CD14-positive monocyte (primary cell): ENCODE data around the gene MACF1. TPM values are rescaled to one million over a fixed set of nuclear protein-coding genes. Genes with fewer than 3 reads are reported as not detected.

Source experiments
- DNase-seq, 3 donors: peaks; one replicate each; pipeline ENCODE4 v3.0.0-alpha.2; 2011 to 2022
- H2AFZ ChIP-seq: 2 replicates; pipeline ENCODE4 v1.6.0; 2012; ENCODE audit warnings: mild to moderate bottlenecking, low read depth, low read length, inconsistent platforms; ENCODE audit not compliant: insufficient read depth, poor library complexity, severe bottlenecking
- H3K27ac ChIP-seq, 2 donors: 1 replicate in 1 of 2; 2 replicates in 1 of 2; pipeline ENCODE4 v1.5.1; 2012 to 2013; ENCODE audit warnings: low read length in 2 of 2, control low read depth in 1 of 2, inconsistent platforms in 1 of 2, low read depth in 1 of 2, mild to moderate bottlenecking in 1 of 2
- H3K27me3 ChIP-seq, 2 donors: one replicate each; pipeline versions ENCODE4 v1.6.0 to v1.6.1; 2011 to 2013; ENCODE audit warnings: low read length in 2 of 2; ENCODE audit not compliant: control insufficient read depth in 2 of 2, insufficient read depth in 2 of 2
- H3K36me3 ChIP-seq, 2 donors: replicated peaks in 1 of 2; 1 replicate in 1 of 2; 2 replicates in 1 of 2; pipeline versions ENCODE4 v1.5.1 to v1.6.1; 2012 to 2013; ENCODE audit warnings: low read length in 2 of 2, control low read depth in 1 of 2, inconsistent platforms in 1 of 2, mild to moderate bottlenecking in 1 of 2; ENCODE audit not compliant: insufficient read depth in 2 of 2, control insufficient read depth in 1 of 2
- H3K4me1 ChIP-seq, 2 donors: 1 replicate in 1 of 2; 2 replicates in 1 of 2; pipeline versions ENCODE4 v1.5.1 to v1.6.1; 2012 to 2013; ENCODE audit warnings: low read length in 2 of 2, control low read depth in 1 of 2, inconsistent platforms in 1 of 2, mild to moderate bottlenecking in 1 of 2, moderate library complexity in 1 of 2; ENCODE audit not compliant: insufficient read depth in 2 of 2, control insufficient read depth in 1 of 2
- H3K4me2 ChIP-seq: replicated peaks from 2 replicates; pipeline ENCODE3; 2012; ENCODE audit warnings: low read length, moderate library complexity, mild to moderate bottlenecking; ENCODE audit not compliant: poor library complexity, severe bottlenecking; ENCODE audit errors: extremely low read depth
- H3K4me3 ChIP-seq, 3 experiments: fragments of 200-600 bp in 1 of 3; sonication (generic) in 1 of 3; replicated peaks in 1 of 3; 1 replicate in 2 of 3; 2 replicates in 1 of 3; pipeline ENCODE4 v1.5.1; 2011 to 2013; ENCODE audit warnings: low read length in 3 of 3, mild to moderate bottlenecking in 3 of 3, control low read depth in 2 of 3, low read depth in 2 of 3, inconsistent platforms in 1 of 3, moderate library complexity in 1 of 3
- H3K79me2 ChIP-seq: 2 replicates; pipeline ENCODE4 v1.6.0; 2012; ENCODE audit warnings: mild to moderate bottlenecking, control low read depth, inconsistent platforms, low read length, moderate library complexity; ENCODE audit not compliant: insufficient read depth
- H3K9ac ChIP-seq: 2 replicates; pipeline ENCODE4 v1.6.0; 2017; ENCODE audit warnings: low read length, mild to moderate bottlenecking; ENCODE audit not compliant: insufficient read depth, poor library complexity, severe bottlenecking
- H3K9me3 ChIP-seq, 2 donors: replicated peaks in 1 of 2; 1 replicate in 1 of 2; 2 replicates in 1 of 2; pipeline versions ENCODE4 v1.5.1 to v1.6.1; 2012 to 2013; ENCODE audit warnings: low read length in 2 of 2, control low read depth in 1 of 2; ENCODE audit not compliant: control insufficient read depth in 1 of 2, insufficient read depth in 1 of 2
- H4K20me1 ChIP-seq: 2 replicates; pipeline ENCODE4 v1.6.0; 2012; ENCODE audit warnings: mild to moderate bottlenecking, low read length, control low read depth, moderate library complexity; ENCODE audit not compliant: insufficient read depth
- H3K27ac Mint-ChIP-seq, 7 donors: one replicate each; pipeline ENCODE4 v1.8.0; 2020; ENCODE audit warnings: mild to moderate bottlenecking in 7 of 7, mixed read lengths in 7 of 7, moderate library complexity in 6 of 7, inconsistent platforms in 2 of 7
- H3K27me3 Mint-ChIP-seq, 3 donors: one replicate each; pipeline ENCODE4 v1.8.0; 2021 to 2022; ENCODE audit warnings: low read depth in 3 of 3, mild to moderate bottlenecking in 3 of 3, mixed read lengths in 3 of 3, moderate library complexity in 3 of 3, inconsistent platforms in 1 of 3
- H3K36me3 Mint-ChIP-seq, 2 donors: one replicate each; pipeline ENCODE4 v1.8.0; 2020; ENCODE audit warnings: mixed read lengths in 2 of 2, inconsistent platforms in 1 of 2, mild to moderate bottlenecking in 1 of 2
- H3K4me1 Mint-ChIP-seq: one replicate; pipeline ENCODE4 v1.8.0; 2020; ENCODE audit warnings: mild to moderate bottlenecking, mixed read lengths
- H3K4me3 Mint-ChIP-seq, 2 donors: one replicate each; pipeline ENCODE4 v1.8.0; 2020; ENCODE audit warnings: mild to moderate bottlenecking in 2 of 2, mixed read lengths in 2 of 2, moderate library complexity in 1 of 2
- H3K9me3 Mint-ChIP-seq, 7 donors: one replicate each; pipeline ENCODE4 v1.8.0; 2020 to 2022; ENCODE audit warnings: mixed read lengths in 7 of 7, mild to moderate bottlenecking in 6 of 7, moderate library complexity in 6 of 7, inconsistent platforms in 2 of 7
- CTCF ChIP-seq: fragments of 200-600 bp; IDR thresholded peaks from one replicate; pipeline ENCODE4 v1.8.0; 2022; ENCODE audit warnings: antibody characterized with exemption, mild to moderate bottlenecking
- WGBS: methylation state at CpG from one replicate; pipeline ENCODE4 v1.1.5; 2013; ENCODE audit warnings: missing lambda C conversion rate; ENCODE audit not compliant: insufficient coverage; 5-methylcytosine and 5-hydroxymethylcytosine counted together
- intact Hi-C, 2 donors: fragments of 100-400 bp; cut with micrococcal nuclease; formaldehyde crosslinking; loops; one replicate each; pipeline versions ENCODE4 v1.15.0 to v1.15.1; 2023
- polyA plus RNA-seq, 3 donors: library from polyadenylated mRNA; depleted of rRNA in 1 of 3; unstranded in 2 of 3; stranded (reverse) in 1 of 3; fragments of 300-500 nt in 2 of 3; fragments of >200 nt in 1 of 3; fragmentation: Illumina TruSeq in 2 of 3; gene quantifications; 1 replicate in 2 of 3; 2 replicates in 1 of 3; pipeline ENCODE4 v1.2.3, GENCODE V29; 2012 to 2021

The MACF1 gene
- polyA plus RNA-seq, 3 donors = 3.4 to 36.8 (median 4.5) TPM

GRCh38 chr1:39230261-39231190 is 26.0 kb downstream of the MACF1 start:
- Histone ChIP-seq H2AFZ (peak overlapping the region; percentile 58), H4K20me1 (peaks cover 41% of the 10 kb centered on the region), H3K79me2 (peaks cover 66% of the 10 kb centered on the region), H3K9me3 (no peaks in the 10 kb centered on the region), H3K4me1 (peaks cover 17 to 19% of the 10 kb centered on the region in 2 donors), H3K9ac (no peak overlapping the region), H3K4me3 (peak overlapping the region in 1 of 3 experiments; percentile 30), H3K4me2 (peak overlapping the region; percentile 17), H3K27ac (peak overlapping the region; percentile 34 to 80), H3K36me3 (peaks cover 10 to 16% of the 10 kb centered on the region in 2 donors), H3K27me3 (no peaks in the 10 kb centered on the region)
- H3K4me1 Mint-ChIP-seq = peaks cover 30% of the 10 kb centered on the region
- no peaks in the 10 kb centered on the region for H3K27me3 Mint-ChIP-seq
- peaks cover 24 to 31% of the 10 kb centered on the region in 2 donors for H3K36me3 Mint-ChIP-seq
- DNase-seq = peak; percentile 70 to 81 (median 80)
- no peak for TF ChIP-seq CTCF
- H3K27ac Mint-ChIP-seq = peak overlapping the region; percentile 81 to 95 (median 90)
- intact Hi-C loops = no loop called here
- peak overlapping the region in 1 of 2 donors; percentile 62 for H3K4me3 Mint-ChIP-seq
- no peaks in the 10 kb centered on the region for H3K9me3 Mint-ChIP-seq
- 42% methylated on average over 9 of the region's 9 CpGs for WGBS

GRCh38 chr1:39236971-39237370 is 32.5 kb downstream of the MACF1 start:
- Histone ChIP-seq H3K79me2 (peaks cover 59% of the 10 kb centered on the region), H3K36me3 (peaks cover 19 to 65% of the 10 kb centered on the region in 2 donors), H4K20me1 (peaks cover 51% of the 10 kb centered on the region), H3K9ac (no peak overlapping the region), H3K4me3 (no peak overlapping the region), H3K4me2 (no peak overlapping the region), H3K27ac (peak overlapping the region in 1 of 2 donors; percentile 10), H2AFZ (no peak overlapping the region), H3K9me3 (no peaks in the 10 kb centered on the region), H3K4me1 (peaks cover 0 to 7% of the 10 kb centered on the region in 2 donors), H3K27me3 (no peaks in the 10 kb centered on the region)
- H3K27ac Mint-ChIP-seq = peak overlapping the region in 4 of 7 donors; percentile 46 to 75 (median 56)
- H3K9me3 Mint-ChIP-seq = no peaks in the 10 kb centered on the region
- TF ChIP-seq CTCF = no peak
- H3K27me3 Mint-ChIP-seq = no peaks in the 10 kb centered on the region
- intact Hi-C loops = no loop called here
- peaks cover 14% of the 10 kb centered on the region for H3K4me1 Mint-ChIP-seq
- 97% methylated on average over 3 of the region's 4 CpGs for WGBS
- H3K4me3 Mint-ChIP-seq = no peak overlapping the region
- DNase-seq = no peak
- peaks cover 46 to 54% of the 10 kb centered on the region in 2 donors for H3K36me3 Mint-ChIP-seq
